Measurements from ENCODE around the gene PAF1.
A peak's percentile ranks its signal among the peaks of the same experiment; 100 is the strongest.

PAF1 gene

GRCh38 chr19:39411081-39411831 lies 20.4 kb upstream of the PAF1 start:
- Histone ChIP-seq H3K27me3 (ENCODE audit: control insufficient read depth, insufficient read depth, low read length) (no peaks in the 10 kb centered on the region), H3K27ac (peak overlapping the region; percentile 100), H3K9me3 (ENCODE audit: control insufficient read depth, low read length) (no peaks in the 10 kb centered on the region), H3K4me3 (ENCODE audit: low read depth, low read length) (peak overlapping the region; percentile 86), H3K4me2 (ENCODE audit: low read length) (peak overlapping the region; percentile 95), H3K9ac (no peak overlapping the region), H3K79me2 (peaks cover 14% of the 10 kb centered on the region), H3K36me3 (ENCODE audit: control insufficient read depth, insufficient read depth, low read length) (no peaks in the 10 kb centered on the region), H3K4me1 (peaks cover 17% of the 10 kb centered on the region), H2AFZ (no peak overlapping the region)
- no peak for TF ChIP-seq CTCF (IDR thresholded peaks at IDR 0.05)

DNA sequence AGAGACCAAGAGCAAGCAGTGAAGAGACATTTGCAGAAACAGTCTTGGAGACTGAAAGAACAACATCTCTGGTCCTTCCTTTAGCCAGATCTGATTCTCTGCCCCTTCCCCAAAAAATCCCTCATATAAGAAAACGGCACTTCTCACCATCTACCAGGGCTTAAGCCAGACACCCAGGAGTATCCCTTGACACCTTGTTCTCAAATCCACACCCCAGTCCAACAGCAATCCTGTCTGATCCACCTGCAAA lies 19.9 kb upstream of the PAF1 start:
- Histone ChIP-seq H3K4me1 (peaks cover 17% of the 10 kb centered on the region), H3K4me2 (ENCODE audit: low read length) (peak overlapping the region; percentile 95), H3K27ac (peak overlapping the region; percentile 100), H3K79me2 (peaks cover 14% of the 10 kb centered on the region), H3K27me3 (ENCODE audit: control insufficient read depth, insufficient read depth, low read length) (no peaks in the 10 kb centered on the region), H2AFZ (no peak overlapping the region), H3K36me3 (ENCODE audit: control insufficient read depth, insufficient read depth, low read length) (no peaks in the 10 kb centered on the region), H3K9me3 (ENCODE audit: control insufficient read depth, low read length) (no peaks in the 10 kb centered on the region), H3K4me3 (ENCODE audit: low read depth, low read length) (peak overlapping the region; percentile 86), H3K9ac (no peak overlapping the region)
- no peak for TF ChIP-seq CTCF (IDR thresholded peaks at IDR 0.05)

DNA sequence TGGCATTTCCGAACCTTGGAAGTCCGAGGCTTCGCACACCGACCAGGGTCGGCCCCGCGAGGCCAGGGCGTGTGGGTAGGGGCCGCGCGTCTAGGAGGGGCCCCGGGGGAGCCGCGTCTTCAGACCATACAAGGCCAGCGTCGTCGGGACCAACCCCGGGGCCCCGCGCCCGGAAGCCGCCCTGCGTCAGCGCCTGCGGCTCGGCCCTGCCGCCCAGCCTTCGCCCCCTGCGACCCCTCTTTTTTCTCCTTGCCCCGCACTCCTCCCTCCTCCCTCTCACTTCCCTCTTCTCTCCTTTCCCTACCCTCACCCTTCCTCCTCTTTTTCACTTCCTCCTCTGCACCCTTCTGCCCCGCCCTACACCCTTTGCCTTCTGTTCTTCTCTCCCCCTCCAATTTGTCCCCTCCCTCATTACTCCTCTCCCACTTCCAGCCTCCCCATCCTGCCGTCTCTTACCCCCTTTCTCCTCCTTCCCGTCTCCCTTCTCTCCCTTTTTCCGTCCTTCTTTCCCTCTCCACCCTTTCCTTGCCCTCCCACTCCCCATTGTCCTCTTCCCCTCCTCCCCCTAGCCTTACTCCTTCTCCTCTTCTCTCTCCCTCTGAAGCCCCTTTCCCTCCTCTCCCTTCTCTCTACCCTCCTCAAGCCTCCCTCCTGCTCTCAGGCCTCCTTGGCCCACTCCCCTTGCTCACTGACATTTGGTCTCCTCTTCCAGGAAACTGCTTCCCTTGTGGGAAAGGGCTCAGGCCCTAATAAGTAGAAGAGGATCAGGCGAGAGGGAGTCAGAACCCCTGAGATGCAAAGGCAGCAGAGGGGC lies 19.3 kb upstream of the PAF1 start:
- Histone ChIP-seq H2AFZ (peak overlapping the region; percentile 75), H3K79me2 (peaks cover 14% of the 10 kb centered on the region), H3K36me3 (ENCODE audit: control insufficient read depth, insufficient read depth, low read length) (no peaks in the 10 kb centered on the region), H3K4me2 (ENCODE audit: low read length) (peak overlapping the region; percentile 95), H3K4me1 (peaks cover 17% of the 10 kb centered on the region), H3K9me3 (ENCODE audit: control insufficient read depth, low read length) (no peaks in the 10 kb centered on the region), H3K9ac (peak overlapping the region; percentile 78), H3K4me3 (ENCODE audit: low read depth, low read length) (peak overlapping the region; percentile 86), H3K27ac (peak overlapping the region; percentile 100), H3K27me3 (ENCODE audit: control insufficient read depth, insufficient read depth, low read length) (no peaks in the 10 kb centered on the region)
- TF ChIP-seq CTCF (IDR thresholded peaks at IDR 0.05) = no peak

- H3K27ac ChIP-seq = peak overlapping the region; percentile 100
- no peaks in the 10 kb centered on the region for H3K36me3 ChIP-seq (ENCODE audit: control insufficient read depth, insufficient read depth, low read length)
- H3K27me3 ChIP-seq (ENCODE audit: control insufficient read depth, insufficient read depth, low read length) = no peaks in the 10 kb centered on the region
- peak overlapping the region; percentile 86 for H3K4me3 ChIP-seq (ENCODE audit: low read depth, low read length)
- H3K9me3 ChIP-seq (ENCODE audit: control insufficient read depth, low read length) = no peaks in the 10 kb centered on the region
- H2AFZ ChIP-seq = peak overlapping the region; percentile 75
- H3K4me1 ChIP-seq = peaks cover 17% of the 10 kb centered on the region
- H3K79me2 ChIP-seq = peaks cover 14% of the 10 kb centered on the region
- no peak for TF ChIP-seq CTCF (IDR thresholded peaks at IDR 0.05)
- H3K9ac ChIP-seq = peak overlapping the region; percentile 78
- peak overlapping the region; percentile 95 for H3K4me2 ChIP-seq (ENCODE audit: low read length)
These were observed 18.5 kb upstream of the PAF1 start for GRCh38 chr19:39409208-39410016.
